OCI-LY7 (cell line): ENCODE measurements around the gene LYZ. TPM values are rescaled to one million over a fixed set of nuclear protein-coding genes. Genes with fewer than 3 reads are reported as not detected.

Source experiments
- BruUV-seq: library from RNA; stranded (reverse); fragments of 400-500 nt; replicated peaks from 2 replicates; lab custom pipeline; 2021; lab: Mats Ljungman, UMichigan
- CTCF ChIA-PET: fragments of 300-600 bp; sonication (Branson Sonifier 250); formaldehyde crosslinking; loops from one replicate; lab custom pipeline; 2022; ENCODE audit warnings: antibody characterized with exemption; ENCODE audit not compliant: unreplicated experiment; lab: Charles Lee
- POLR2A ChIA-PET: fragments of 300-600 bp; sonication (Branson Sonifier 250); formaldehyde crosslinking; loops from one replicate; lab custom pipeline; 2022; ENCODE audit warnings: antibody characterized with exemption; lab: Charles Lee
- DNase-seq: peaks from one replicate; pipeline ENCODE4 v3.0.0-alpha.2; 2015; ENCODE audit warnings: low spot score
- H2AFZ ChIP-seq: fragments of 200-600 bp; sonication (generic), shearing (Covaris generic); 2 replicates; pipeline ENCODE4 v1.6.1; 2014; ENCODE audit warnings: mild to moderate bottlenecking, antibody characterized with exemption, low read length, moderate library complexity
- H3K27ac ChIP-seq: fragments of 200-600 bp; sonication (generic); 2 replicates; pipeline ENCODE4 v1.5.1; 2014; ENCODE audit warnings: mixed run types, low read depth, mild to moderate bottlenecking, moderate library complexity, low read length, inconsistent platforms; ENCODE audit not compliant: poor library complexity, severe bottlenecking
- H3K36me3 ChIP-seq: fragments of 200-600 bp; sonication (generic); 2 replicates; pipeline ENCODE4 v1.6.1; 2014; ENCODE audit warnings: mild to moderate bottlenecking, antibody characterized with exemption, low read length, moderate library complexity, mixed read lengths; ENCODE audit not compliant: insufficient read depth
- H3K4me1 ChIP-seq: fragments of 200-600 bp; sonication (generic); 2 replicates; pipeline ENCODE4 v1.5.1; 2014; ENCODE audit warnings: mild to moderate bottlenecking, low read length; ENCODE audit not compliant: insufficient read depth, poor library complexity, severe bottlenecking
- H3K4me2 ChIP-seq: fragments of 200-600 bp; sonication (generic); 2 replicates; pipeline ENCODE4 v1.6.1; 2014; ENCODE audit warnings: mild to moderate bottlenecking, low read length
- H3K4me3 ChIP-seq: fragments of 200-600 bp; sonication (generic); 2 replicates; pipeline ENCODE4 v1.5.1; 2014; ENCODE audit warnings: mild to moderate bottlenecking, low read depth, low read length; ENCODE audit not compliant: poor library complexity, severe bottlenecking
- H3K79me2 ChIP-seq: fragments of 200-600 bp; sonication (generic); 2 replicates; pipeline ENCODE4 v1.6.1; 2016; ENCODE audit warnings: low read depth, mild to moderate bottlenecking, low read length, moderate library complexity, mixed read lengths; ENCODE audit not compliant: insufficient read depth
- H3K9me2 ChIP-seq: fragments of 200-600 bp; sonication (generic); 2 replicates; pipeline ENCODE4 v1.6.1; 2016; ENCODE audit warnings: mild to moderate bottlenecking, low read length, mixed read lengths; ENCODE audit not compliant: insufficient read depth
- H3K9me3 ChIP-seq: fragments of 200-600 bp; sonication (generic); 2 replicates; pipeline ENCODE4 v1.6.1; 2014; ENCODE audit warnings: mild to moderate bottlenecking, mixed run types, low read length, mixed read lengths
- H4K20me1 ChIP-seq: fragments of 200-600 bp; sonication (generic); 2 replicates; pipeline ENCODE4 v1.6.1; 2014; ENCODE audit warnings: mild to moderate bottlenecking, antibody characterized with exemption, low read length, moderate library complexity, mixed read lengths; ENCODE audit not compliant: insufficient read depth
- CTCF ChIP-seq: fragments of 200-600 bp; sonication (generic); conservative IDR thresholded peaks from 2 replicates; pipeline ENCODE4 v1.5.1; 2014; ENCODE audit warnings: mild to moderate bottlenecking, antibody characterized with exemption, low read length, moderate library complexity, mixed read lengths
- EZH2phosphoT487 ChIP-seq: fragments of 200-600 bp; sonication (generic); IDR thresholded peaks from 2 replicates; pipeline ENCODE4 v1.6.1; 2018; ENCODE audit warnings: low read depth, borderline replicate concordance, mild to moderate bottlenecking, mixed run types, antibody characterized with exemption, low read length, moderate library complexity, mixed read lengths
- intact Hi-C: fragments of 100-400 bp; cut with micrococcal nuclease; formaldehyde crosslinking; loops from one replicate; pipeline ENCODE4 v1.10.0; 2022; ENCODE audit not compliant: unreplicated experiment
- total RNA-seq, 2 experiments: library from RNA; depleted of rRNA in 1 of 2; stranded (reverse); fragments of >200 nt in 1 of 2; shearing (Covaris generic) in 1 of 2; gene quantifications; 2 replicates each; pipeline ENCODE4 v1.2.3, GENCODE V29; 2014 to 2022

The LYZ gene
- total RNA-seq, 2 experiments from 2014 or later, result 0.29 TPM; not detected in 1

DNA sequence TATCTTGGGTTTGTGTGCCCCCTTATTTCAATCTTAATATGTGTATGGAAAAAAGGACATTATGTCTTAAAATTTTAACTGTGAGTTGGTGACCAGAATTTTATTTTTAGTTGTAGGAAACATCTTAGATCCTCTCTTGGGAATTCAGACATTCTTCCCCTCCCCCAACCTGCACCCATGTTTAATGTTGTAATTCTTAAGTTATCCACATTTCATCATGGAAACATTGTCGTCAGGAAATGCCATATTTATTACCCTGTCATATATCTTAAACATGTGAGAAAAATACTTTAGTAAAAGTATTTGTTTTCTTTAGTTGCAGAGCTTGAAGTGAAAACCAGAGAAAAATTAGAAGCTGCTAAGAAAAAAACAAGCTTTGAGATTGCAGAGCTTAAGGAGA is 41.6 kb downstream of the LYZ start:
- Histone ChIP-seq H3K9me3 (0 out of 2 replicates have a peak, but pooled peaks cover 7% of the 10 kb centered on the region), H3K36me3 (peaks cover 94% of the 10 kb centered on the region), H3K4me2 (no peak overlapping the region), H3K9me2 (no peaks in the 10 kb centered on the region), H3K4me1 (no peaks in the 10 kb centered on the region), H3K4me3 (no peak overlapping the region), H4K20me1 (no peaks in the 10 kb centered on the region), H2AFZ (no peak overlapping the region), H3K79me2 (peaks cover 13% of the 10 kb centered on the region; the same call in 1 of the 2 replicates), H3K27ac (no peak overlapping the region)
- CTCF ChIA-PET, result no interaction called here
- TF ChIP-seq EZH2phosphoT487 (no peak), CTCF (no peak)
- intact Hi-C loops, result no loop called here
- no peak for DNase-seq
- POLR2A ChIA-PET, result interaction anchor here (0.6 to 1.3 kb wide), 4 partner anchors 11 to 162 kb away, joined by 3 to 4 read pairs (median 3); no protein-coding TSS in a partner anchor
- BruUV-seq, result no TSS peak

DNA sequence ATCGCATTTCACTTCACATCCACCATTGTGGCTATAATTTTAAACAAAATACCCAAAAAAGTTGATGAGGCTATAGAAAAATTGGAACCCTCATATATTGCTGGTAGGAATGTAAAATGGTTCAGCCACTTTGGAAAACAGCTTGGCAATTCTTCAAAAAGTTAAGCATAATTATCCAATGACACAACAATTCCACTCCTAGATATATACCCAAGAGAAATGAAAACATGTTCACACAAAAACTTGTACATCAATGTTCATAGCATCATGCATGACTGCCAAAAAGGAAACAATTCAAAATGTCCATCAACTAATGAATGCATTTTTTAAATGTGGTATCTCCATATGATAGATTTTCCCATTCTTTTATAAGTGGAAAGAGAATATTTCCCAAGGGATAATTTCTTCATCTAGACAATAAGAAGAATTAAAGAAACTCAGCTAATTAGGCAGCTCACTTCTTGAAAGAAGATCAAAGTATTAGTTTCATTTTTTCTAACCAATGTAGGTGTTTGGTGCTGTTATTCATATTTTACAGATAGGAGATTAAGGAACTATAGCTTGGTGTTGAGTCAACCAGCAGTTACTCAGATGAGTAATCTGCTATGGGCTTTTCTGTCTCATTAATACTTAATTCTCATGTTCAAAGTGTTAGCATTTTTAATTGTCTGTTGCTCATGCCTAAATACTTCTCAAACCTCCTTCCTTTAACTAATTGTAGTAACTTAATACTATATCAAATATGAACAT is 44.2 kb downstream of the LYZ start:
- peaks cover 20% of the 10 kb centered on the region for H3K9me3 ChIP-seq
- H3K4me3 ChIP-seq, result no peak overlapping the region
- no peaks in the 10 kb centered on the region for H3K9me2 ChIP-seq
- intact Hi-C loops, result no loop called here
- ChIA-PET CTCF (no interaction called here), POLR2A (interaction anchor here (0.6 kb wide), 1 partner anchor 583 kb away, joined by 4 read pairs; no protein-coding TSS in a partner anchor)
- no peak overlapping the region for H3K4me2 ChIP-seq
- H4K20me1 ChIP-seq, result no peaks in the 10 kb centered on the region
- BruUV-seq, result no TSS peak
- no peak for DNase-seq
- H3K79me2 ChIP-seq, result peaks cover 7% of the 10 kb centered on the region; the same call in 1 of the 2 replicates
- H3K27ac ChIP-seq, result no peak overlapping the region
- TF ChIP-seq EZH2phosphoT487, result no peak
- TF ChIP-seq CTCF, result no peak
- no peak overlapping the region for H2AFZ ChIP-seq
- no peaks in the 10 kb centered on the region for H3K4me1 ChIP-seq
- H3K36me3 ChIP-seq, result peaks cover 92% of the 10 kb centered on the region

- Histone ChIP-seq H3K9me2 (no peaks in the 10 kb centered on the region), H4K20me1 (no peaks in the 10 kb centered on the region), H3K4me2 (no peak overlapping the region), H3K79me2 (no peaks in the 10 kb centered on the region), H3K27ac (no peak overlapping the region), H3K4me1 (no peaks in the 10 kb centered on the region), H3K4me3 (no peak overlapping the region), H2AFZ (no peak overlapping the region), H3K36me3 (peaks cover 67% of the 10 kb centered on the region), H3K9me3 (peaks cover 20% of the 10 kb centered on the region)
- POLR2A ChIA-PET, result no interaction called here
- no TSS peak for BruUV-seq
- CTCF ChIA-PET, result no interaction called here
- DNase-seq, result no peak
- TF ChIP-seq CTCF (no peak), EZH2phosphoT487 (no peak)
- intact Hi-C loops, result no loop called here
Observed at GRCh38 chr12:69396041-69396440, 47.9 kb downstream of the LYZ start.
